GM12865 (cell line): ENCODE results near the gene ATRN.

Experiments
- DNase-seq: peaks from one replicate; pipeline ENCODE4 v3.0.0; 2010; ENCODE audit warnings: low read depth
- H3K4me3 ChIP-seq: 2 replicates; pipeline ENCODE4 v1.5.1; 2011; ENCODE audit warnings: mild to moderate bottlenecking, low read depth, low read length, control low read depth
- CTCF ChIP-seq: IDR thresholded peaks from 2 replicates; pipeline ENCODE4 v1.5.1; 2011; ENCODE audit warnings: low read length, control low read depth, low read depth, inconsistent platforms; ENCODE audit not compliant: insufficient read depth; ENCODE audit errors: missing control alignments

The ATRN gene

GRCh38 chr20:3674447-3674846 lies 203.6 kb downstream of the ATRN start:
- no peak for DNase-seq
- H3K4me3 ChIP-seq, result no peak overlapping the region
- no peak for TF ChIP-seq CTCF

- TF ChIP-seq CTCF, result no peak
- no peak for DNase-seq
- no peak overlapping the region for H3K4me3 ChIP-seq
Measured at GRCh38 chr20:3674995-3675900, 204.4 kb downstream of the ATRN start.

- H3K4me3 ChIP-seq, result no peak overlapping the region
- no peak for DNase-seq
- no peak for TF ChIP-seq CTCF
Measured at GRCh38 chr20:3677733-3678132, 206.9 kb downstream of the ATRN start.

GRCh38 chr20:3678198-3678597 lies 207.4 kb downstream of the ATRN start:
- DNase-seq, result no peak
- TF ChIP-seq CTCF, result no peak
- H3K4me3 ChIP-seq, result no peak overlapping the region

- no peak for DNase-seq
- TF ChIP-seq CTCF, result no peak
- H3K4me3 ChIP-seq, result no peak overlapping the region
Measured at GRCh38 chr20:3678856-3679720, 208.3 kb downstream of the ATRN start.

GRCh38 chr20:3679749-3680700 lies 209.2 kb downstream of the ATRN start:
- TF ChIP-seq CTCF, result no peak
- H3K4me3 ChIP-seq, result no peak overlapping the region
- no peak for DNase-seq
